ENCODE data around the gene ISCU. TPM values are rescaled to one million over a fixed set of nuclear protein-coding genes. Genes with fewer than 3 reads are reported as not detected.

The ISCU gene
- total RNA-seq, 1 donor from 2014 or later: 136 TPM

GRCh38 chr12:108561852-108562347 is 496 bp upstream of the ISCU start:
- Histone ChIP-seq H3K4me1 (peaks cover 7 to 38% of the 10 kb centered on the region in 2 donors), H3K9me3 (no peaks in the 10 kb centered on the region)

GRCh38 chr12:108563136-108563803 is 874 bp downstream of the ISCU start:
- H3K36me3 ChIP-seq: peaks cover 32 to 36% of the 10 kb centered on the region in 2 donors
- DNase-seq (ENCODE audit: low spot score in 2 of 2): peak; percentile 62 to 91
- H3K27ac ChIP-seq: peak overlapping the region; percentile 90 to 95
- peaks cover 7 to 31% of the 10 kb centered on the region in 2 donors for H3K4me1 ChIP-seq
- no peaks in the 10 kb centered on the region for H3K27me3 ChIP-seq
- peak; percentile 69 to 87 (median 81) for TF ChIP-seq CTCF (IDR thresholded peaks at IDR 0.05)
- intact Hi-C loops (cut with DNase I): loop anchor here (2.0 to 5.0 kb wide), 8 partner anchors 102 to 1434 kb away; partner anchors contain the start of genes ANKRD13A, GIT2, PRDM4 and SSH1
- H3K4me3 ChIP-seq: peak overlapping the region; percentile 96
- no peaks in the 10 kb centered on the region for H3K9me3 ChIP-seq

More at GRCh38 chr12:108561852-108562347, 496 bp upstream of the ISCU start:
- no peaks in the 10 kb centered on the region for H3K27me3 ChIP-seq
- intact Hi-C loops (cut with DNase I): loop anchor here (1.0 to 5.0 kb wide), 11 partner anchors 47 to 1435 kb away; partner anchors contain the start of genes ALKBH2, ANKRD13A, FICD and GIT2
- H3K27ac ChIP-seq: peak overlapping the region; percentile 78 to 90
- peaks cover 18 to 33% of the 10 kb centered on the region in 2 donors for H3K36me3 ChIP-seq
- no peak for DNase-seq (ENCODE audit: low spot score in 2 of 2)
- TF ChIP-seq CTCF (IDR thresholded peaks at IDR 0.05): no peak
- H3K4me3 ChIP-seq: peak overlapping the region; percentile 96

GRCh38 chr12:108563804-108564151 is 1.4 kb downstream of the ISCU start:
- no peak for DNase-seq (ENCODE audit: low spot score in 2 of 2)
- intact Hi-C loops (cut with DNase I): loop anchor here (1.0 to 5.0 kb wide), 9 partner anchors 55 to 1434 kb away; partner anchors contain the start of genes ANKRD13A, GIT2, PRDM4 and SSH1
- no peak for TF ChIP-seq CTCF (IDR thresholded peaks at IDR 0.05)
- Histone ChIP-seq H3K36me3 (peaks cover 37 to 41% of the 10 kb centered on the region in 2 donors), H3K9me3 (no peaks in the 10 kb centered on the region), H3K27me3 (no peaks in the 10 kb centered on the region), H3K27ac (peak overlapping the region in 1 of 2 donors; percentile 29), H3K4me3 (peak overlapping the region; percentile 96), H3K4me1 (peaks cover 7 to 30% of the 10 kb centered on the region in 2 donors)

DNA sequence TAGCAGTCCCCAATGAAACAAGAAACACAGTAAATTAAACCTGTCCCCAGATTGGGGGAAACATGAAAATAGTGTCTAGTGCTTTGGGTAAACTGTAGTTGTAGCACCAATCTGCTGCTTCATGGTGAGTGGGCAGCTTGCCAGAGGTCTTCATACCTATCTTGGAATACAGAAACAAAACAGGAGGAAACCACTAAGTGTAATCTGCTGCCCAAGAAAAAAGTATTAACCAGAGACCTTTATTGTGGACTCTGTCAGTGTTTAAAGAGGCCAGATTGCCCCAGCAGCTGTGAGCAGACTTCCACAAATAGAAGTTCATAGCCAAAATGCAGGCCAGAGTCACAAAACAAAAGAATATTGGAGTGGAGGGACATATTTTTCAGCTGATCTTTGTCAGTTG is 2.3 kb downstream of the ISCU start:
- peak overlapping the region; percentile 13 to 29 for H3K27ac ChIP-seq
- intact Hi-C loops (cut with DNase I): loop anchor here (1.0 to 5.0 kb wide), 5 partner anchors 54 to 1433 kb away; partner anchors contain the start of genes ANKRD13A, GIT2, PRDM4 and USP30
- TF ChIP-seq CTCF (IDR thresholded peaks at IDR 0.05): no peak
- peaks cover 44 to 50% of the 10 kb centered on the region in 2 donors for H3K36me3 ChIP-seq
- peaks cover 5 to 23% of the 10 kb centered on the region in 2 donors for H3K4me1 ChIP-seq
- DNase-seq (ENCODE audit: low spot score in 2 of 2): peak in 1 of 2 donors; percentile 52
- no peaks in the 10 kb centered on the region for H3K27me3 ChIP-seq
- H3K4me3 ChIP-seq: no peak overlapping the region
- H3K9me3 ChIP-seq: no peaks in the 10 kb centered on the region

GRCh38 chr12:108565146-108565545 is 2.8 kb downstream of the ISCU start:
- Histone ChIP-seq H3K27ac (peak overlapping the region in 1 of 2 donors; percentile 13), H3K27me3 (no peaks in the 10 kb centered on the region), H3K36me3 (peaks cover 44 to 52% of the 10 kb centered on the region in 2 donors), H3K4me3 (no peak overlapping the region), H3K4me1 (peaks cover under 1 to 18% of the 10 kb centered on the region in 2 donors), H3K9me3 (no peaks in the 10 kb centered on the region)
- peak in 1 of 2 donors; percentile 28 for DNase-seq (ENCODE audit: low spot score in 2 of 2)
- TF ChIP-seq CTCF (IDR thresholded peaks at IDR 0.05): no peak
- intact Hi-C loops (cut with DNase I): no loop called here
